K562 (cell line): ENCODE measurements around the gene PRR19. TPM values are rescaled to one million over a fixed set of nuclear protein-coding genes. Genes with fewer than 3 reads are reported as not detected.

Experiments
- CBX8 ChIP-seq: fragments of 200-600 bp; sonication (generic); IDR thresholded peaks from 2 replicates; pipeline ENCODE4 v1.6.1; 2012; ENCODE audit warnings: borderline replicate concordance, mixed run types, low read depth, mild to moderate bottlenecking, moderate library complexity, mixed read lengths, low read length, control low read depth, inconsistent platforms; ENCODE audit not compliant: poor library complexity, severe bottlenecking; ENCODE audit errors: extremely low read depth
- E2F4 ChIP-seq: sonication (generic); formaldehyde crosslinking; IDR thresholded peaks from 2 replicates; pipeline ENCODE4 v1.8.0; 2022; ENCODE audit warnings: mild to moderate bottlenecking, low read depth, missing genetic modification reagents
- GABPA ChIP-seq: fragments of 200-800 bp; sonication (Bioruptor generic); conservative IDR thresholded peaks from 2 replicates; pipeline ENCODE4 v1.6.1; 2016; ENCODE audit warnings: low read depth, missing genetic modification characterization, missing compliant biosample characterization
- LEF1 ChIP-seq: fragments of 450-650 bp; IDR thresholded peaks from 2 replicates; pipeline ENCODE4 v1.6.1; 2016; ENCODE audit warnings: mild to moderate bottlenecking
- MAFK ChIP-seq: IDR thresholded peaks from 2 replicates; pipeline ENCODE4 v1.6.1; 2011; ENCODE audit warnings: low read length, improper control_type of control experiment
- MCM2 ChIP-seq: fragments of 450-650 bp; IDR thresholded peaks from 2 replicates; pipeline ENCODE4 v1.6.1; 2017; ENCODE audit warnings: low read depth, mild to moderate bottlenecking
- MITF ChIP-seq: IDR thresholded peaks from 2 replicates; pipeline ENCODE4 v1.6.1; 2014; ENCODE audit warnings: antibody characterized with exemption
- MTF1 ChIP-seq: fragments of 250-450 bp; sonication (Bioruptor Pico); IDR thresholded peaks from 2 replicates; pipeline ENCODE4 v1.9.0; 2021; ENCODE audit warnings: moderate library complexity, mild to moderate bottlenecking, inconsistent platforms, borderline replicate concordance
- OTX1 ChIP-seq: fragments of 450-650 bp; formaldehyde crosslinking; IDR thresholded peaks from 2 replicates; pipeline ENCODE4 v1.4.0; 2022; ENCODE audit warnings: mild to moderate bottlenecking
- PATZ1 ChIP-seq: fragments of 250-450 bp; sonication (Bioruptor Pico); IDR thresholded peaks from 2 replicates; pipeline ENCODE4 v1.5.0; 2020; ENCODE audit warnings: mild to moderate bottlenecking, borderline replicate concordance
- POLR2B ChIP-seq: fragments of 450-650 bp; IDR thresholded peaks from 2 replicates; pipeline ENCODE4 v1.6.1; 2018; ENCODE audit warnings: low read depth; ENCODE audit not compliant: partially characterized antibody
- POLR2H ChIP-seq: IDR thresholded peaks from 2 replicates; pipeline ENCODE4 v1.6.1; 2016; ENCODE audit warnings: missing genetic modification characterization, low read depth, mild to moderate bottlenecking, control low read depth, missing compliant biosample characterization, moderate library complexity
- PRMT5 ChIP-seq: sonication (generic); formaldehyde crosslinking; IDR thresholded peaks from 2 replicates; pipeline ENCODE4 v1.5.0; 2020; ENCODE audit warnings: missing genetic modification reagents
- PRPF4 ChIP-seq: fragments of 200-400 bp; formaldehyde crosslinking; IDR thresholded peaks from one replicate; pipeline ENCODE4 v1.6.1; 2017; ENCODE audit warnings: low read length, low read depth, mild to moderate bottlenecking; ENCODE audit not compliant: insufficient read depth, poor library complexity, severe bottlenecking
- RFX5 ChIP-seq: IDR thresholded peaks from 2 replicates; pipeline ENCODE4 v1.6.1; 2011; ENCODE audit warnings: low read depth, mild to moderate bottlenecking, improper control_type of control experiment, low read length
- SUPT5H ChIP-seq: fragments of 450-650 bp; IDR thresholded peaks from 2 replicates; pipeline ENCODE4 v1.6.1; 2016
- ZNF277 ChIP-seq: fragments of 250-450 bp; sonication (Bioruptor Pico); IDR thresholded peaks from 2 replicates; pipeline ENCODE4 v1.8.0; 2022; ENCODE audit warnings: inconsistent platforms, mild to moderate bottlenecking, moderate library complexity, borderline replicate concordance
- ZNF280A ChIP-seq: fragments of 450-650 bp; IDR thresholded peaks from 2 replicates; pipeline ENCODE4 v1.6.1; 2018; ENCODE audit warnings: mild to moderate bottlenecking, low read depth; ENCODE audit not compliant: partially characterized antibody
- ZNF766 ChIP-seq: fragments of 200-800 bp; sonication (Bioruptor generic); conservative IDR thresholded peaks from 2 replicates; pipeline ENCODE4 v1.6.1; 2016; ENCODE audit warnings: missing genetic modification characterization, missing compliant biosample characterization
- polyA plus RNA-seq, 8 experiments: library from polyadenylated mRNA; depleted of rRNA in 4 of 8; stranded (reverse) in 5 of 8; unstranded in 3 of 8; fragments of >200 nt; fragmentation: Nextera tagmentation in 2 of 8; fragmentation: Illumina TruSeq in 1 of 8; extraction: Ambion mirVana in 2 of 8; extraction: Trizol in 1 of 8; gene quantifications; 2 replicates each; pipeline versions ENCODE4 v1.2.1 to v1.2.3, GENCODE V29; 2011 to 2014; ENCODE audit warnings: inconsistent platforms in 1 of 8, missing spikeins in 1 of 8
- total RNA-seq, 7 experiments: library from RNA; depleted of rRNA in 6 of 7; stranded (reverse); fragments of >200 nt in 6 of 7; fragmentation: Illumina TruSeq in 2 of 7; extraction: Trizol in 2 of 7; gene quantifications; 2 replicates each; pipeline versions ENCODE4 v1.2.1 to v1.2.3, GENCODE V29; 2011 to 2021; ENCODE audit warnings: low replicate concordance in 1 of 7

The PRR19 gene
- total and polyA plus RNA-seq, 9 of the 15 experiments (the other 6 are each of a cell fraction or from before 2014, with no cell fraction given): 0.10 to 1.6 (median 0.54) TPM

- TF ChIP-seq PATZ1 (CRISPR knock-in tag) (no peak), PRPF4 (no peak), SUPT5H (peak; percentile 29; the same call in 1 of the 2 replicates), ZNF277 (no peak), POLR2H (tag) (no peak), MCM2 (no peak), PRMT5 (CRISPR knock-in tag) (no peak), ZNF766 (no peak), E2F4 (CRISPR knock-in tag) (no peak), POLR2B (peak; percentile 41), OTX1 (peak; percentile 79; the same call in 1 of the 2 replicates), RFX5 (no peak), CBX8 (no peak), MTF1 (CRISPR knock-in tag) (no peak), MITF (no peak), MAFK (no peak), ZNF280A (no peak), LEF1 (no peak), GABPA (tag) (no peak)
These were observed 32.2 kb upstream of the PRR19 start (continued) for GRCh38 chr19:42269478-42270345.
